Measurements from ENCODE around the gene SLC7A9. TPM values are rescaled to one million over a fixed set of nuclear protein-coding genes. Genes with fewer than 3 reads are reported as not detected.

SLC7A9 gene
- total RNA-seq, 1 donor from 2014 or later = 5.4 TPM

GRCh38 chr19:32824191-32824751 is 45.3 kb downstream of the SLC7A9 start:
- peaks cover 34% of the 10 kb centered on the region for H3K27me3 Mint-ChIP-seq
- H3K4me3 Mint-ChIP-seq (ENCODE audit: low read depth) = no peak overlapping the region
- no peaks in the 10 kb centered on the region for H3K9me3 Mint-ChIP-seq (ENCODE audit: low read depth)
- no peak overlapping the region for H3K27ac Mint-ChIP-seq
- DNase-seq (ENCODE audit: low spot score, unreplicated experiment) = no peak
- no peak for TF ChIP-seq CTCF (IDR thresholded peaks at IDR 0.05; ENCODE audit: unreplicated experiment)
- H3K36me3 Mint-ChIP-seq (ENCODE audit: insufficient read depth) = peaks cover 2% of the 10 kb centered on the region
- H3K4me1 Mint-ChIP-seq (ENCODE audit: low read depth) = peaks cover 7% of the 10 kb centered on the region

- no peak for TF ChIP-seq CTCF (IDR thresholded peaks at IDR 0.05; ENCODE audit: unreplicated experiment)
- Mint-ChIP-seq H3K27ac (no peak overlapping the region), H3K36me3 (ENCODE audit: insufficient read depth) (no peaks in the 10 kb centered on the region), H3K27me3 (peaks cover 34% of the 10 kb centered on the region), H3K4me1 (ENCODE audit: low read depth) (peaks cover 7% of the 10 kb centered on the region), H3K9me3 (ENCODE audit: low read depth) (no peaks in the 10 kb centered on the region), H3K4me3 (ENCODE audit: low read depth) (no peak overlapping the region)
- DNase-seq (ENCODE audit: low spot score, unreplicated experiment) = no peak
These were observed 45.8 kb downstream of the SLC7A9 start for GRCh38 chr19:32823747-32824102.

- Mint-ChIP-seq H3K27ac (no peak overlapping the region), H3K27me3 (peaks cover 38% of the 10 kb centered on the region), H3K4me3 (ENCODE audit: low read depth) (no peak overlapping the region), H3K9me3 (ENCODE audit: low read depth) (no peaks in the 10 kb centered on the region), H3K4me1 (ENCODE audit: low read depth) (peaks cover 6% of the 10 kb centered on the region), H3K36me3 (ENCODE audit: insufficient read depth) (no peaks in the 10 kb centered on the region)
- TF ChIP-seq CTCF (IDR thresholded peaks at IDR 0.05; ENCODE audit: unreplicated experiment) = no peak
- no peak for DNase-seq (ENCODE audit: low spot score, unreplicated experiment)
These were observed 46.4 kb downstream of the SLC7A9 start for GRCh38 chr19:32822916-32823746.

GRCh38 chr19:32819419-32820400 is 49.9 kb downstream of the SLC7A9 start:
- Mint-ChIP-seq H3K27ac (peak overlapping the region; percentile 50), H3K4me1 (ENCODE audit: low read depth) (no peaks in the 10 kb centered on the region), H3K9me3 (ENCODE audit: low read depth) (no peaks in the 10 kb centered on the region), H3K4me3 (ENCODE audit: low read depth) (no peak overlapping the region), H3K27me3 (peaks cover 58% of the 10 kb centered on the region), H3K36me3 (ENCODE audit: insufficient read depth) (no peaks in the 10 kb centered on the region)
- no peak for TF ChIP-seq CTCF (IDR thresholded peaks at IDR 0.05; ENCODE audit: unreplicated experiment)
- no peak for DNase-seq (ENCODE audit: low spot score, unreplicated experiment)

- TF ChIP-seq CTCF (IDR thresholded peaks at IDR 0.05; ENCODE audit: unreplicated experiment) = no peak
- DNase-seq (ENCODE audit: low spot score, unreplicated experiment) = no peak
- no peak overlapping the region for H3K27ac Mint-ChIP-seq
- H3K9me3 Mint-ChIP-seq (ENCODE audit: low read depth) = no peaks in the 10 kb centered on the region
- peaks cover 55% of the 10 kb centered on the region for H3K27me3 Mint-ChIP-seq
- H3K36me3 Mint-ChIP-seq (ENCODE audit: insufficient read depth) = no peaks in the 10 kb centered on the region
- H3K4me1 Mint-ChIP-seq (ENCODE audit: low read depth) = no peaks in the 10 kb centered on the region
- H3K4me3 Mint-ChIP-seq (ENCODE audit: low read depth) = no peak overlapping the region
These were observed 51.0 kb downstream of the SLC7A9 start for GRCh38 chr19:32818536-32818935.

All from progenitor cell of endocrine pancreas (in vitro differentiated cells).